Endothelial cell of umbilical vein (primary cell): ENCODE results near the gene LRRC8D. TPM values are rescaled to one million over a fixed set of nuclear protein-coding genes. Genes with fewer than 3 reads are reported as not detected.

ENCODE experiments used
- BruUV-seq: library from RNA; stranded (reverse); fragments of 400-500 nt; replicated peaks from 2 replicates; lab custom pipeline; 2021; lab: Mats Ljungman, UMichigan
- CTCF ChIA-PET: fragments of 300-600, 350-600 bp; sonication (Branson Sonifier 250); formaldehyde crosslinking; loops from one replicate; lab custom pipeline; 2021; ENCODE audit warnings: antibody characterized with exemption, inconsistent platforms; lab: Charles Lee
- POLR2A ChIA-PET: fragments of 300-600, 350-600 bp; sonication (Branson Sonifier 250); formaldehyde crosslinking; loops from one replicate; lab custom pipeline; 2021; ENCODE audit warnings: antibody characterized with exemption, inconsistent platforms; lab: Charles Lee
- DNase-seq: peaks from one replicate; pipeline ENCODE4 v3.0.0-alpha.2; 2011; ENCODE audit warnings: low read depth, low spot score
- FAIRE-seq: peaks from 2 replicates; lab custom pipeline; 2011; peaks lifted over from hg19 to GRCh38; lab: Jason Lieb, UNC
- H2AFZ ChIP-seq: 2 replicates; pipeline ENCODE4 v1.6.0; 2012; ENCODE audit warnings: low read depth, low read length, control low read depth, inconsistent platforms
- H3K27ac ChIP-seq: 2 replicates; pipeline ENCODE4 v1.5.1; 2011; ENCODE audit warnings: low read depth, mild to moderate bottlenecking, control low read depth, low read length, moderate library complexity; ENCODE audit not compliant: insufficient read depth
- H3K27me3 ChIP-seq, 2 experiments: 2 replicates each; pipeline versions ENCODE4 v1.6.0 to v1.6.1; 2011; ENCODE audit warnings: low read length in 2 of 2, mixed read lengths in 1 of 2; ENCODE audit not compliant: control insufficient read depth in 2 of 2, insufficient read depth in 2 of 2
- H3K36me3 ChIP-seq, 2 experiments: 2 replicates in 1 of 2; 3 replicates in 1 of 2; pipeline ENCODE4 v1.5.1; 2011; ENCODE audit warnings: low read length in 2 of 2, mild to moderate bottlenecking in 1 of 2, moderate library complexity in 1 of 2; ENCODE audit not compliant: control insufficient read depth in 2 of 2, insufficient read depth in 2 of 2; ENCODE audit errors: extremely low read depth in 1 of 2
- H3K4me1 ChIP-seq: 3 replicates; pipeline ENCODE4 v1.5.1; 2011; ENCODE audit warnings: mild to moderate bottlenecking, low read length; ENCODE audit not compliant: control insufficient read depth, insufficient read depth; ENCODE audit errors: extremely low read depth
- H3K4me2 ChIP-seq: 2 replicates; pipeline ENCODE4 v1.6.1; 2011; ENCODE audit warnings: low read length, control low read depth, mixed read lengths; ENCODE audit not compliant: insufficient read depth
- H3K4me3 ChIP-seq, 3 experiments: fragments of 200-600 bp in 1 of 3; sonication (generic), shearing (Covaris generic) in 1 of 3; replicated peaks in 1 of 3; 2 replicates each; pipeline ENCODE4 v1.5.1; 2011 to 2016; ENCODE audit warnings: control low read depth in 3 of 3, low read length in 3 of 3, mild to moderate bottlenecking in 2 of 3, inconsistent platforms in 1 of 3, low read depth in 1 of 3, moderate library complexity in 1 of 3; ENCODE audit not compliant: insufficient read depth in 1 of 3
- H3K79me2 ChIP-seq: 2 replicates; pipeline ENCODE4 v1.6.0; 2012; ENCODE audit warnings: low read length, inconsistent platforms; ENCODE audit not compliant: control insufficient read depth, insufficient read depth
- H3K9ac ChIP-seq: replicated peaks from 2 replicates; pipeline ENCODE3; 2011; ENCODE audit warnings: low read length, control low read depth; ENCODE audit not compliant: insufficient read depth; ENCODE audit errors: extremely low read depth
- H3K9me1 ChIP-seq: replicated peaks from 3 replicates; pipeline ENCODE4 v1.6.0; 2011; ENCODE audit warnings: mild to moderate bottlenecking, low read length; ENCODE audit not compliant: control insufficient read depth, insufficient read depth; ENCODE audit errors: extremely low read depth
- H3K9me3 ChIP-seq: replicated peaks from 2 replicates; pipeline ENCODE4 v1.5.1; 2012; ENCODE audit warnings: low read length, inconsistent platforms; ENCODE audit not compliant: control insufficient read depth, insufficient read depth
- H4K20me1 ChIP-seq: replicated peaks from 2 replicates; pipeline ENCODE3; 2011; ENCODE audit warnings: mild to moderate bottlenecking, low read length; ENCODE audit not compliant: control insufficient read depth, insufficient read depth; ENCODE audit errors: extremely low read depth
- CTCF ChIP-seq, 2 donors: IDR thresholded peaks; 1 replicate in 1 of 2; 2 replicates in 1 of 2; pipeline ENCODE4 v1.5.1; 2011; ENCODE audit warnings: low read length in 2 of 2, mild to moderate bottlenecking in 2 of 2, moderate library complexity in 2 of 2, control low read depth in 1 of 2, inconsistent platforms in 1 of 2, low read depth in 1 of 2; ENCODE audit not compliant: insufficient read depth in 1 of 2; ENCODE audit errors: extremely low read depth in 1 of 2
- EZH2 ChIP-seq: IDR thresholded peaks from 2 replicates; pipeline ENCODE4 v1.6.1; 2012; ENCODE audit warnings: borderline replicate concordance, low read depth, mild to moderate bottlenecking, moderate library complexity, low read length, inconsistent platforms; ENCODE audit not compliant: severe bottlenecking
- GATA2 ChIP-seq: IDR thresholded peaks from 2 replicates; pipeline ENCODE4 v1.7.0; 2011; ENCODE audit warnings: low read depth, mild to moderate bottlenecking, moderate library complexity, mixed read lengths, low read length; ENCODE audit not compliant: insufficient read length, insufficient read depth
- JUN ChIP-seq: IDR thresholded peaks from 2 replicates; pipeline ENCODE4 v1.6.1; 2011; ENCODE audit warnings: borderline replicate concordance, low read depth; ENCODE audit not compliant: insufficient read length, insufficient read depth
- MAX ChIP-seq: IDR thresholded peaks from 2 replicates; pipeline ENCODE4 v1.6.1; 2011; ENCODE audit not compliant: insufficient read depth, insufficient read length
- POLR2A ChIP-seq: IDR thresholded peaks from 2 replicates; pipeline ENCODE4 v1.6.1; 2012; ENCODE audit warnings: low read depth, mild to moderate bottlenecking, control low read depth, low read length
- POLR2AphosphoS5 ChIP-seq: IDR thresholded peaks from 2 replicates; pipeline ENCODE4 v1.6.1; 2012; ENCODE audit warnings: low read depth, mild to moderate bottlenecking, control low read depth, low read length, moderate library complexity; ENCODE audit not compliant: insufficient read depth
- dilution Hi-C: fragments of 300-500 bp; cut with MboI; formaldehyde crosslinking; loops from one replicate; pipeline ENCODE4 v1.15.0; 2019; ENCODE audit warnings: low sequenced_read_pairs; ENCODE audit not compliant: extremely low pct_ligation_motif_present
- intact Hi-C: fragments of 100-400 bp; cut with micrococcal nuclease; formaldehyde crosslinking; loops from one replicate; pipeline ENCODE4 v1.10.0; 2022
- polyA plus RNA-seq, 4 experiments: library from polyadenylated mRNA; depleted of rRNA in 3 of 4; stranded (reverse) in 3 of 4; unstranded in 1 of 4; fragments of >200 nt; gene quantifications; 2 replicates each; pipeline versions ENCODE4 v1.2.1 to v1.2.3, GENCODE V29; 2011 to 2012; ENCODE audit warnings: missing spikeins in 1 of 4
- total RNA-seq: library from RNA; stranded (reverse); gene quantifications from 2 replicates; pipeline ENCODE4 v1.2.3, GENCODE V29; 2021

Gene LRRC8D
- total and polyA plus RNA-seq, 2 donors (not counting 3 experiments of a cell fraction or from before 2014, with no cell fraction given), result 31.9 to 37.7 TPM

DNA sequence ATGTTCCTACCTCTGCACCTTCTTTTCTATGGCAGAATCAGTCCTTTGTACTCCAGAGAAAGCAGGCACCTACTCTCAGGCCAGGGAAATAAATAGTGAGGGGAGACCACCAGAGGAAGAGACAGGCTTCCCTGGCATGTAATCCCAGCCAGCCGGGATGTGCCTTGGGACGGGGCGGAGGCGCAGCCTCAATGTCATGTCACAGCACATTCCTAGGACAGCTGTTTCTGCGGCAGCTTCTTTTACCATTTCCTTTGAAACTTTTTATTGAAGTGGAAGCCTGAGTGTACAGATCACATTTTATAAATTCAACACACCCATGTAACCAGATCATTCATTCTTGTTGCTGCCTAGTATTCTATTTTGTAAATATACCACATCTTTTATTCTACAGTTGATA is 106.2 kb downstream of the LRRC8D start:
- H3K9me3 ChIP-seq, result no peaks in the 10 kb centered on the region
- no peak for TF ChIP-seq MAX
- TF ChIP-seq GATA2, result no peak
- no peak for TF ChIP-seq EZH2
- TF ChIP-seq CTCF (IDR thresholded peaks at IDR 0.05; ENCODE audit: extremely low read depth in 1 of 2, insufficient read depth in 1 of 2, low read depth in 1 of 2, low read length in 2 of 2), result no peak
- TF ChIP-seq POLR2AphosphoS5, result no peak
- no peak for TF ChIP-seq JUN
- no peak for TF ChIP-seq POLR2A
- POLR2A ChIA-PET, result no interaction called here
- FAIRE-seq (no peak), DNase-seq (no peak)
- no peak overlapping the region for H3K9ac ChIP-seq
- no TSS peak for BruUV-seq
- no peaks in the 10 kb centered on the region for H3K4me1 ChIP-seq
- CTCF ChIA-PET, result interaction anchor here (1.0 to 1.5 kb wide), 2 partner anchors 9 to 10 kb away, joined by 4 to 5 read pairs; no protein-coding TSS in a partner anchor
- H3K4me2 ChIP-seq, result no peak overlapping the region
- H3K4me3 ChIP-seq, result no peak overlapping the region
- H3K79me2 ChIP-seq, result no peaks in the 10 kb centered on the region
- dilution Hi-C loops (no loop called here), intact Hi-C loops (no loop called here)
- no peaks in the 10 kb centered on the region for H4K20me1 ChIP-seq
- no peaks in the 10 kb centered on the region for H3K27me3 ChIP-seq
- no peaks in the 10 kb centered on the region for H3K9me1 ChIP-seq
- no peak overlapping the region for H2AFZ ChIP-seq
- H3K27ac ChIP-seq, result no peak overlapping the region
- no peaks in the 10 kb centered on the region for H3K36me3 ChIP-seq
